K562 (cell line): ENCODE data around the gene WHAMM. TPM values are rescaled to one million over a fixed set of nuclear protein-coding genes. Genes with fewer than 3 reads are reported as not detected.

ENCODE experiments used
- ATAC-seq: fragments of 200-7000 bp; cut with Tn5 transposase; 3 replicates; pipeline ENCODE4 v1.9.1; 2020; ENCODE audit warnings: moderate library complexity
- BruUV-seq: library from RNA; stranded (reverse); fragments of 400-500 nt; replicated peaks from 2 replicates; lab custom pipeline; 2021; lab: Mats Ljungman, UMichigan
- CTCF ChIA-PET: fragments of 300-600 bp; formaldehyde crosslinking; extraction: SDS; loops from one replicate; lab custom pipeline; 2021; ENCODE audit warnings: low intra/inter-chr PET ratio; lab: Yijun Ruan, JAX
- POLR2A ChIA-PET: fragments of 300-600, 350-650 bp; sonication (Branson Sonifier 250); formaldehyde crosslinking; extraction: SDS; loops from one replicate; lab custom pipeline; 2021; ENCODE audit warnings: antibody characterized with exemption, inconsistent platforms; lab: Yijun Ruan, JAX
- DNase-seq, 4 experiments: peaks; one replicate each; pipeline versions ENCODE4 v3.0.0 to v3.0.0-alpha.2; 2011 to 2018; ENCODE audit warnings: low spot score in 3 of 4, mixed read lengths in 3 of 4; ENCODE audit errors: extremely low read depth in 1 of 4
- FAIRE-seq: peaks from 2 replicates; lab custom pipeline; 2011; peaks lifted over from hg19 to GRCh38; lab: Jason Lieb, UNC
- H2AFZ ChIP-seq: 2 replicates; pipeline ENCODE4 v1.6.0; 2011; ENCODE audit warnings: low read depth, low read length, control low read depth, inconsistent platforms
- H3K27ac ChIP-seq: fragments of 200-600 bp; 3 replicates; pipeline ENCODE4 v1.8.0; 2011; ENCODE audit warnings: low read depth, mild to moderate bottlenecking, control low read depth, inconsistent platforms, low read length, moderate library complexity, mixed read lengths; ENCODE audit errors: extremely low read depth
- H3K27me3 ChIP-seq, 2 experiments: fragments of 300-600 bp in 1 of 2; 2 replicates in 1 of 2; 3 replicates in 1 of 2; pipeline versions ENCODE4 v1.6.0 to v1.8.0; 2011; ENCODE audit warnings: inconsistent platforms in 2 of 2, low read length in 2 of 2, mild to moderate bottlenecking in 1 of 2, mixed read lengths in 1 of 2, moderate library complexity in 1 of 2; ENCODE audit not compliant: control insufficient read depth in 2 of 2, insufficient read depth in 2 of 2
- H3K36me3 ChIP-seq: fragments of 300-600 bp; 3 replicates; pipeline ENCODE4 v1.8.0; 2011; ENCODE audit warnings: mild to moderate bottlenecking, low read length, inconsistent platforms; ENCODE audit not compliant: control insufficient read depth, insufficient read depth
- H3K4me1 ChIP-seq, 2 experiments: fragments of 200-600 bp in 1 of 2; replicated peaks in 1 of 2; 2 replicates in 1 of 2; 3 replicates in 1 of 2; pipeline versions ENCODE4 v1.5.1 to v1.8.0; 2011; ENCODE audit warnings: inconsistent platforms in 2 of 2, low read length in 2 of 2, mild to moderate bottlenecking in 1 of 2, mixed read lengths in 1 of 2, moderate library complexity in 1 of 2; ENCODE audit not compliant: control insufficient read depth in 2 of 2, insufficient read depth in 2 of 2
- H3K4me2 ChIP-seq: 2 replicates; pipeline ENCODE4 v1.6.1; 2011; ENCODE audit warnings: low read length, control low read depth, inconsistent platforms, mixed read lengths; ENCODE audit not compliant: insufficient read depth
- H3K4me3 ChIP-seq: fragments of 200-600 bp; sonication (generic), shearing (Covaris generic); 2 replicates; pipeline ENCODE4 v1.5.1; 2016; ENCODE audit warnings: control low read depth, inconsistent platforms
- H3K79me2 ChIP-seq: fragments of 200-600 bp; 3 replicates; pipeline ENCODE4 v1.8.0; 2011; ENCODE audit warnings: low read length, inconsistent platforms; ENCODE audit not compliant: control insufficient read depth, insufficient read depth
- H3K9ac ChIP-seq, 2 experiments: 2 replicates each; pipeline versions ENCODE4 v1.6.0 to v1.6.1; 2011; ENCODE audit warnings: low read depth in 2 of 2, low read length in 2 of 2, control low read depth in 1 of 2, inconsistent platforms in 1 of 2, mild to moderate bottlenecking in 1 of 2, mixed read lengths in 1 of 2; ENCODE audit not compliant: insufficient read depth in 1 of 2
- H3K9me1 ChIP-seq: one replicate; pipeline ENCODE4 v1.6.0; 2011; ENCODE audit warnings: inconsistent platforms, mild to moderate bottlenecking, low read length, moderate library complexity; ENCODE audit not compliant: control insufficient read depth, insufficient read depth
- H3K9me3 ChIP-seq: replicated peaks from 2 replicates; pipeline ENCODE4 v1.5.1; 2011; ENCODE audit warnings: low read depth, low read length, inconsistent platforms; ENCODE audit not compliant: control insufficient read depth, insufficient read depth
- H4K20me1 ChIP-seq: replicated peaks from 2 replicates; pipeline ENCODE4 v1.6.1; 2011; ENCODE audit warnings: low read length, inconsistent platforms, mixed read lengths; ENCODE audit not compliant: control insufficient read depth, insufficient read depth
- BCOR ChIP-seq: fragments of 450-650 bp; IDR thresholded peaks from 2 replicates; pipeline ENCODE4 v1.6.1; 2016
- C11orf30 ChIP-seq: fragments of 450-650 bp; IDR thresholded peaks from 2 replicates; pipeline ENCODE4 v1.6.1; 2016; ENCODE audit warnings: low read depth, mild to moderate bottlenecking
- CC2D1A ChIP-seq: fragments of 450-650 bp; IDR thresholded peaks from 2 replicates; pipeline ENCODE4 v1.6.1; 2017; ENCODE audit warnings: mild to moderate bottlenecking
- GATAD2B ChIP-seq: fragments of 450-650 bp; IDR thresholded peaks from 2 replicates; pipeline ENCODE4 v1.6.1; 2017; ENCODE audit warnings: mild to moderate bottlenecking, borderline replicate concordance
- HOMEZ ChIP-seq: fragments of 250-450 bp; sonication (Bioruptor Pico); IDR thresholded peaks from 2 replicates; pipeline ENCODE4 v1.4.0; 2020; ENCODE audit warnings: mild to moderate bottlenecking, moderate library complexity
- MBD1 ChIP-seq: fragments of 250-450 bp; sonication (Bioruptor Pico); IDR thresholded peaks from 2 replicates; pipeline ENCODE4 v1.8.0; 2022; ENCODE audit warnings: inconsistent platforms
- NBN ChIP-seq: fragments of 450-650 bp; IDR thresholded peaks from 2 replicates; pipeline ENCODE4 v1.6.1; 2016; ENCODE audit warnings: low read depth, mild to moderate bottlenecking
- NFE2 ChIP-seq: IDR thresholded peaks from 2 replicates; pipeline ENCODE4 v1.6.1; 2014; ENCODE audit warnings: antibody characterized with exemption, low read depth
- NFE2L1 ChIP-seq: fragments of 450-650 bp; IDR thresholded peaks from 2 replicates; pipeline ENCODE4 v1.6.1; 2016; ENCODE audit warnings: missing genetic modification characterization, low read depth, mild to moderate bottlenecking, missing compliant biosample characterization, moderate library complexity, borderline replicate concordance
- PPARD ChIP-seq: fragments of 250-450 bp; sonication (Bioruptor Pico); IDR thresholded peaks from 2 replicates; pipeline ENCODE4 v1.8.0; 2022; ENCODE audit warnings: inconsistent platforms, mild to moderate bottlenecking, moderate library complexity
- SMAD1 ChIP-seq: fragments of 150-350 bp; IDR thresholded peaks from 2 replicates; pipeline ENCODE4 v1.6.1; 2014; ENCODE audit warnings: low read length, low read depth; ENCODE audit not compliant: partially characterized antibody
- TAF9B ChIP-seq: fragments of 450-650 bp; IDR thresholded peaks from 2 replicates; pipeline ENCODE4 v1.6.1; 2018; ENCODE audit warnings: mild to moderate bottlenecking; ENCODE audit not compliant: partially characterized antibody
- ZNF316 ChIP-seq: fragments of 450-650 bp; IDR thresholded peaks from 2 replicates; pipeline ENCODE4 v1.6.1; 2016
- WGBS: fragments of 100-300 bp; shearing (Covaris generic); methylation state at CpG from one replicate; pipeline ENCODE4 v1.1.6; 2016; ENCODE audit warnings: low coverage, mixed read lengths; ENCODE audit not compliant: insufficient coverage; ENCODE audit errors: missing lambda C conversion rate; 5-methylcytosine and 5-hydroxymethylcytosine counted together
- in situ Hi-C: fragments of 300-500 bp; cut with MboI; formaldehyde crosslinking; loops from 4 replicates; pipeline ENCODE4 v1.15.0; 2018; ENCODE audit warnings: inconsistent platforms, mixed read lengths
- intact Hi-C: fragments of 100-400 bp; cut with micrococcal nuclease; formaldehyde crosslinking; loops from 2 replicates; pipeline ENCODE4 v1.14.2; 2022
- polyA plus RNA-seq, 8 experiments: library from polyadenylated mRNA; depleted of rRNA in 4 of 8; stranded (reverse) in 5 of 8; unstranded in 3 of 8; fragments of >200 nt; fragmentation: Nextera tagmentation in 2 of 8; fragmentation: Illumina TruSeq in 1 of 8; extraction: Ambion mirVana in 2 of 8; extraction: Trizol in 1 of 8; gene quantifications; 2 replicates each; pipeline versions ENCODE4 v1.2.1 to v1.2.3, GENCODE V29; 2011 to 2014; ENCODE audit warnings: inconsistent platforms in 1 of 8, missing spikeins in 1 of 8
- total RNA-seq, 7 experiments: library from RNA; depleted of rRNA in 6 of 7; stranded (reverse); fragments of >200 nt in 6 of 7; fragmentation: Illumina TruSeq in 2 of 7; extraction: Trizol in 2 of 7; gene quantifications; 2 replicates each; pipeline versions ENCODE4 v1.2.1 to v1.2.3, GENCODE V29; 2011 to 2021; ENCODE audit warnings: low replicate concordance in 1 of 7

The WHAMM gene
- total and polyA plus RNA-seq, 9 of the 15 experiments (the other 6 are each of a cell fraction or from before 2014, with no cell fraction given) = 2.0 to 4.8 (median 3.6) TPM

DNA sequence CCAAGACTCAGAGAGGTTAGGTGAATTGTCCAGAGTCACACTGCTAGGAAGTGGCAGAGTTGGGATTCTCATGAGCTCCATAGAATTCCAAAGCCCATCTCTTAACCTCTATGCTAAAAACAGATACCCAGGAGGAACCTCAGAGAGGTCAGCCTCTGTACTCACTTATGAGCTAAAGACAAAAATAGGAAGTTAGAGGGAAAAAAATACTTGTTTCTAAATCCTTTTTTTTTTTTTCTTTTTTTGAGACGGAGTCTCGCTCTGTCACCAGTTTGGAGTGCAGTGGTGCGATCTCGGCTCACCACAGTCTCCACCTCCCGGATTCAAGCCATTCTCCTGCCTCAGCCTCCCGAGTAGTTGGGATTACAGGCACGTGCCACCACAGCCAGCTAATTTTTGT is 34.9 kb upstream of the WHAMM start (continued):
- TF ChIP-seq HOMEZ (CRISPR knock-in tag) = no peak
- no peak for TF ChIP-seq PPARD
- TF ChIP-seq TAF9B = no peak
- TF ChIP-seq MBD1 = no peak
- no peak for TF ChIP-seq GATAD2B
- TF ChIP-seq CC2D1A = no peak
- TF ChIP-seq BCOR = no peak

GRCh38 chr15:82778755-82779154 is 30.7 kb upstream of the WHAMM start:
- ATAC-seq (no peak), DNase-seq (no peak)
- WGBS = 8% methylated on average over 3 of the region's 3 CpGs
- no peak overlapping the region for H3K4me2 ChIP-seq
- POLR2A ChIA-PET = no interaction called here
- in situ Hi-C loops = no loop called here
- CTCF ChIA-PET = no interaction called here
- peak; percentile 58 for TF ChIP-seq ZNF316
- 0 out of 2 replicates have a peak, but pooled peaks have one; percentile 39 for TF ChIP-seq NFE2
- TF ChIP-seq NBN = no peak
- peak; percentile 34; the same call in 1 of the 2 replicates for TF ChIP-seq NFE2L1 (tag)
- peak; percentile 23; the same call in 1 of the 2 replicates for TF ChIP-seq C11orf30
- TF ChIP-seq SMAD1 = no peak
- TF ChIP-seq, all 486 proteins: peak for 4
- H4K20me1 ChIP-seq = no peaks in the 10 kb centered on the region
- H3K4me3 ChIP-seq = no peak overlapping the region
- no peak for FAIRE-seq
- H3K79me2 ChIP-seq = no peaks in the 10 kb centered on the region
- BruUV-seq = no TSS peak
- no peak overlapping the region for H3K9ac ChIP-seq
- intact Hi-C loops = no loop called here
- no peaks in the 10 kb centered on the region for H3K9me3 ChIP-seq
- no peaks in the 10 kb centered on the region for H3K36me3 ChIP-seq
- H3K9me1 ChIP-seq = no peaks in the 10 kb centered on the region
- H3K27me3 ChIP-seq = peaks cover 0 to 3% of the 10 kb centered on the region in 2 experiments; a peak in 3 of 5 replicates
- no peak overlapping the region for H3K27ac ChIP-seq
- H2AFZ ChIP-seq = no peak overlapping the region
- H3K4me1 ChIP-seq = no peaks in the 10 kb centered on the region; a peak in 1 of 5 replicates
